Prostate gland (tissue), 2 donors: Measurements from ENCODE around the gene ZNF710. TPM values are rescaled to one million over a fixed set of nuclear protein-coding genes. Genes with fewer than 3 reads are reported as not detected.

Source experiments
- DNase-seq: peaks from one replicate; pipeline ENCODE4 v3.0.0-alpha.2; 2019; ENCODE audit warnings: low spot score
- H3K27ac ChIP-seq, 2 donors: fragments of 200-600 bp; sonication (generic); 2 replicates each; pipeline ENCODE4 v1.5.1; 2017 to 2019
- H3K27me3 ChIP-seq: fragments of 200-600 bp; sonication (generic); replicated peaks from 2 replicates; pipeline ENCODE4 v1.5.1; 2019; ENCODE audit not compliant: insufficient read depth
- H3K36me3 ChIP-seq, 2 donors: fragments of 200-600 bp; sonication (generic); 1 replicate in 1 of 2; 2 replicates in 1 of 2; pipeline versions ENCODE4 v1.5.1 to v1.8.1; 2017 to 2019
- H3K4me1 ChIP-seq: fragments of 200-600 bp; sonication (generic); replicated peaks from 2 replicates; pipeline ENCODE4 v1.5.1; 2019
- H3K4me3 ChIP-seq, 2 donors: fragments of 200-600 bp; sonication (generic); 2 replicates each; pipeline ENCODE4 v1.5.1; 2017 to 2019
- H3K9me3 ChIP-seq: fragments of 200-600 bp; sonication (generic); 2 replicates; pipeline ENCODE4 v1.5.1; 2017
- CTCF ChIP-seq, 4 experiments: fragments of 200-600 bp in 2 of 4; fragments of 450-650 bp in 2 of 4; sonication (generic) in 2 of 4; IDR thresholded peaks; 1 replicate in 3 of 4; 2 replicates in 1 of 4; pipeline ENCODE4 v1.5.1; 2016 to 2019; ENCODE audit warnings: antibody characterized with exemption in 4 of 4, mild to moderate bottlenecking in 2 of 4, moderate library complexity in 2 of 4
- POLR2A ChIP-seq: fragments of 450-650 bp; IDR thresholded peaks from one replicate; pipeline ENCODE4 v1.6.1; 2016; ENCODE audit warnings: antibody characterized with exemption, mild to moderate bottlenecking
- POLR2AphosphoS5 ChIP-seq: sonication (generic); formaldehyde crosslinking; IDR thresholded peaks from one replicate; pipeline ENCODE4 v1.6.1; 2017; ENCODE audit warnings: antibody characterized with exemption
- WGBS: methylation state at CpG from one replicate; pipeline ENCODE4 v1.1.5; 2018; 5-methylcytosine and 5-hydroxymethylcytosine counted together
- intact Hi-C: fragments of 100-400 bp; cut with DNase I; formaldehyde crosslinking; loops from one replicate; pipeline ENCODE4 v1.14.2; 2022
- total RNA-seq, 2 donors: library from RNA; depleted of rRNA; stranded (reverse); fragments of >200 nt; gene quantifications; one replicate each; pipeline ENCODE4 v1.1.0, GENCODE V29; 2016

The ZNF710 gene
- total RNA-seq, 2 donors from 2014 or later: 13.6 to 18.0 TPM

- Histone ChIP-seq H3K27ac (no peak overlapping the region), H3K9me3 (no peaks in the 10 kb centered on the region), H3K27me3 (no peaks in the 10 kb centered on the region), H3K4me3 (no peak overlapping the region), H3K4me1 (peaks cover 22% of the 10 kb centered on the region), H3K36me3 (no peaks in the 10 kb centered on the region)
- intact Hi-C loops: no loop called here
- TF ChIP-seq CTCF (IDR thresholded peaks at IDR 0.05) (no peak), POLR2AphosphoS5 (no peak), POLR2A (no peak)
- no peak for DNase-seq
- WGBS: 79% methylated on average over 22 of the region's 22 CpGs
Measured at GRCh38 chr15:90049666-90050604, 48.8 kb downstream of the ZNF710 start.

DNA sequence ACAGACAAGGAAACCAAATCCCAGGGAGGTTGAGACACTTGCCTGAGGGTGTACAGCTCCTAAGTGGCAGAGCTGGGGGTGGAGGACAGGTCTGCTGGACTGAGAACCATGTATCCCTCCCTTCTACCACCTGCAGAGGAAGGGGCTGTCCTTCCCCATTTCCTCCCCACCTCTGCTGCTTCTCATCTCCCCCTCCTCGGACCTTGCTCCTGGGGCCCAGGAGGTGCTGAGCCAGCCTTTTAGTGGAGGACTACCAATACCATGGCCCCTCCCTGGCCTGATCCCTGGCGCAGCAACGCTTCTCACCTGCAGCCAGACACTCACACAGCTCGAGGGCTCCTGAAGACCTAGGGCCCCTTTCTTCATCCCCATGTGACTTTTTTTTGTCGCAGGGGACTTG is 50.8 kb downstream of the ZNF710 start:
- Histone ChIP-seq H3K27me3 (no peaks in the 10 kb centered on the region), H3K4me1 (peaks cover 9% of the 10 kb centered on the region), H3K9me3 (no peaks in the 10 kb centered on the region), H3K4me3 (no peak overlapping the region), H3K27ac (no peak overlapping the region), H3K36me3 (no peaks in the 10 kb centered on the region)
- DNase-seq: no peak
- intact Hi-C loops: no loop called here
- WGBS: 81% methylated on average over 5 of the region's 5 CpGs
- no peak for TF ChIP-seq POLR2AphosphoS5
- TF ChIP-seq POLR2A: no peak
- TF ChIP-seq CTCF (IDR thresholded peaks at IDR 0.05): no peak

- H3K27me3 ChIP-seq: no peaks in the 10 kb centered on the region
- intact Hi-C loops: no loop called here
- no peaks in the 10 kb centered on the region for H3K4me1 ChIP-seq
- H3K9me3 ChIP-seq: no peaks in the 10 kb centered on the region
- H3K4me3 ChIP-seq: no peak overlapping the region
- WGBS: 80% methylated on average over 14 of the region's 14 CpGs
- no peak for DNase-seq
- no peaks in the 10 kb centered on the region for H3K36me3 ChIP-seq
- no peak for TF ChIP-seq POLR2A
- no peak for TF ChIP-seq CTCF (IDR thresholded peaks at IDR 0.05)
- TF ChIP-seq POLR2AphosphoS5: no peak
- no peak overlapping the region for H3K27ac ChIP-seq
Measured at GRCh38 chr15:90053685-90054466, 52.8 kb downstream of the ZNF710 start.

DNA sequence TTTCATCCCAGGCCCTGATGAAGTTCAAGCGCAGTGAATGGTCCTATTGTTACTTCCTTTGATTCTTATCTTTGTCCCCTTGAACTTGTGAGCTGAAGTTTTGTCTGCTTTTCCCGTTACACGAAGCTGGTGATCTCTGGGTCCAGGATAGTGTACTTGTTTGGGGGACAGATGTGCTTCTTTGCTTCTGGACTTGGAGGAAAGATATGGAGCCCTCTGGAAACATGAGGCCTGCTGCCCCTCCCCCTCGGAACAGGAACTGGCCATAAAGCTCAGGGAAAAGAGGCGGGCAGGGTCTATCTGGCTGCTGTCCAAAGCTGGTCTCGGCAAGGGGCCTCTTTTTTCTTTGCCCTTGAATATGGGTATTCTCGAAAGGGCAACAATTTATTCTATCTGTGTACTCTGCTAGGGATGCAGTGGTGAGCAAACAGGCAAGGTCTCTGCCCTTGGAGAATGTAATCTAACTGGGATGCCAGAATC is 53.5 kb downstream of the ZNF710 start:
- Histone ChIP-seq H3K36me3 (no peaks in the 10 kb centered on the region), H3K4me1 (no peaks in the 10 kb centered on the region), H3K9me3 (no peaks in the 10 kb centered on the region), H3K4me3 (no peak overlapping the region), H3K27ac (no peak overlapping the region), H3K27me3 (no peaks in the 10 kb centered on the region)
- WGBS: 35% methylated on average over 7 of the region's 7 CpGs
- no peak for DNase-seq
- intact Hi-C loops: no loop called here
- no peak for TF ChIP-seq POLR2AphosphoS5
- no peak for TF ChIP-seq POLR2A
- no peak for TF ChIP-seq CTCF (IDR thresholded peaks at IDR 0.05)
